SKM-1 (cell line): ENCODE results near the gene ATP1A1.

Experiments used
- DNase-seq: peaks from one replicate; lab custom pipeline; 2025; ENCODE audit not compliant: unreplicated experiment; lab: John Stamatoyannopoulos, UW

The ATP1A1 gene

GRCh38 chr1:116370181-116370580 lies 2.9 kb upstream of the ATP1A1 start:
- no peak for DNase-seq

- DNase-seq = no peak
These were observed 1.3 kb upstream of the ATP1A1 start for GRCh38 chr1:116371752-116372151.

- DNase-seq = no peak
These were observed 853 bp upstream of the ATP1A1 start for GRCh38 chr1:116372191-116372590.

DNA sequence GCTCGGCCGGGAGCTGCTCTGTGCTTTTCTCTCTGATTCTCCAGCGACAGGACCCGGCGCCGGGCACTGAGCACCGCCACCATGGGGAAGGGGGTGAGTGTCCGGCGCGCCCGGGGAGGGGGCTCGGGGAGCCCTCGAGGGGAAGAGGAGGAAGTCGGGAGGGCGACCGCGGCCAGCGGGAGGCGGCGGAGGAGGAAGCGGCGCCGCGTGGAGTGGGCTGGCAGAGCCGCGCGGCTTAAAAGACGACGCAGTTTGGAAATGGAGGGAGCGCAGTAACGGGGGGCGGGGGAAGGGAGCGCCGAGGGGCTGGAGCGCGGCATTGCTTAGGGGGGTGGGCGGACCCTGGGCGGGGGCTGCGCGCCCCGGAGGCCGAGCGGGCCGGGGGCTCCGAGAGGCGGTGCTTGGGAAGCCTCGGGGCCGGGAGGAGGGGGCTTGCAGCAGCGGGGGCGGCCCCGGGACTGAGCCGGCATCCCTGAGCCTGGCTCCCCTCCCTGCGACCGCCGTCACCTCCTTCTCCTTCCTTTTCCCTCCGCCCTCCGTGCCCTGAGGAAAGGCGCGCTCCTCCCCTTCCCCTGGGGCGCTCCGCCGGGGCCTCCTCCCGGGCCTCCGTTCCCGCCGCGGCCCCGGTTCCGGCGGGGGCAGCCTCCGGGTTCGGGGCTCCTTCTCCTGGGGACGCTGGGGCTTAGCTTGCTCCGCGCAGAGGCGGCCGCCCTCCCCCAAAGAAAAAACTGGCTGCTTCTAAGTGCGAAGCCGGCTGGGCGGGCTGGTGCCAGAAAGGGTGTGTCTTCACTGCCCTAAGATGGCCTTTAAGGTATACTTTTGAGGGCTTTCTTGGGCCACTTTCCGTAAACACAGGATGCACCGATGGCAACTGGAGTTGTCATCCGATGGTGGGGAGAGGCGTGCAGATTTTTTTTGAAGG lies 648 bp downstream of the ATP1A1 start:
- DNase-seq = peak; percentile 28

DNA sequence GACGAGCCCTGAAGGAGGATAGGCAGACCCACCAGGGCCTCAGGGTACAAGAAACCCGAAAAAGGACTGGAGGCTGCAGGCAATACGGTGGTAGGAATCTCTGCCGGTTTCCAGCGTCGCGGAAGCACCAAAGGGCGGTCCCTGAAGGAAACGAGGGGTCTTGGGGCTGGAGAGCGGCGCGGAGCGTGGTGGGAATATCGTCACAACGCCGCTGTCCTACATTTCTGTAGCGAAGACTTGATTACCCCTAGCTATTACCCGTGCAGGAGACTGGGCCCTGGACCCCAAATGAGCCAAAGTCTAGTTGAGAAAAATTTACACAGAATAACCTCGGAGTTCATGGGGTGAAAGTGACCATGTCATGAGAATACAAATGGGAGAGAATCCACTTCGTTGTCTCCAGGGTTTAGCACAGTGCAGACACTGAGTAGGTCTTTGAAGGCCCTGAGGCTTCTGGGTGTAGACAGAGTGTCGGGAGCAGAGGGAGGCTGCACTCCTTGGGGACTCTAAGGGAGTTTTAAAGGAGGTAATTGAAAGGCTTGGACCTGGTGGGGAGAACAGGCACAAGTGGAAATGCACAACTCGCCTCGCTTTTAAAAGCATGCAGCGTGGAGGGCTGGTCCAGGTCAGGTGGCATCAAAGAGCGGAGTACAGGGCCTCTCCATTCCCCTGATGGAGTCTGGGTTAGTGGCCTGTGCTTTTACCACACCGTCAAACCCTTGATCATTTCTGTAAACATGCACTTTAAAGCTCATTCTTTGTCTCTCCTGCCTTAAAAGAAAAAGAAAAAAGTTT lies 1.5 kb downstream of the ATP1A1 start:
- no peak for DNase-seq

DNA sequence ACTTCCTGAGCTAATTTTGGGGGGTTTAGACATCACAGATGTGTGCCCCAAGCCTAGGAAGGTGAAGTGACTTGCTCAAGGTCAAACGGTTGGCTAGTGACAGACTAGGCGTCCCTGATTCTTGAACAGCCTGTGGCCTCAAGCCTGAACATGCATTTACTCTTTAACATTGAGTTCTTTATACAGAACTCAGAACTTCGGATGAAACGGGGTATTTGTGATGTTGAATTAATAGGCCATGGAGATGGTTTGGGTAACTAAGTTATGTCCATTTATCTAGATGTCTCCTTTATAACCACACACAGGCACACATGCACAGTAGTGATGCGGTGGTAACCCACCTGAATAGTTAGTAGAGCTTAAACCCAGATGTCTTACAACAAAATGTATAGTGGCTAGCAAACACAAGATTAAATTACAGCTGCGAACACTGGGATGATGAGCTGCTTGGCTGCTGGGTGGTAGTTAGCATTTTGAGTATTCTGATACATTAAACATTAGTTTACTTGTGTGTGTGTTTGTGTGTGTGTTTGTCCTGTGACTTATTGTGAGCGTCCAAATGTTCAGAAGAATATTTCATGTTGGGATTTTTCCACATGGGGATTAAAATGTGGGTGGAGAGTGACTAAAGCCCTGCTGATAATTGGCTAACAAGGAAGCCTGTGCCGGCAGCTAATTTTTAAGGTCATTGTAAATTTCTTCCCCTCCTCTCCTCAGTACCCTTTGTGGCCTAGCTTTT lies 2.3 kb downstream of the ATP1A1 start:
- no peak for DNase-seq

DNA sequence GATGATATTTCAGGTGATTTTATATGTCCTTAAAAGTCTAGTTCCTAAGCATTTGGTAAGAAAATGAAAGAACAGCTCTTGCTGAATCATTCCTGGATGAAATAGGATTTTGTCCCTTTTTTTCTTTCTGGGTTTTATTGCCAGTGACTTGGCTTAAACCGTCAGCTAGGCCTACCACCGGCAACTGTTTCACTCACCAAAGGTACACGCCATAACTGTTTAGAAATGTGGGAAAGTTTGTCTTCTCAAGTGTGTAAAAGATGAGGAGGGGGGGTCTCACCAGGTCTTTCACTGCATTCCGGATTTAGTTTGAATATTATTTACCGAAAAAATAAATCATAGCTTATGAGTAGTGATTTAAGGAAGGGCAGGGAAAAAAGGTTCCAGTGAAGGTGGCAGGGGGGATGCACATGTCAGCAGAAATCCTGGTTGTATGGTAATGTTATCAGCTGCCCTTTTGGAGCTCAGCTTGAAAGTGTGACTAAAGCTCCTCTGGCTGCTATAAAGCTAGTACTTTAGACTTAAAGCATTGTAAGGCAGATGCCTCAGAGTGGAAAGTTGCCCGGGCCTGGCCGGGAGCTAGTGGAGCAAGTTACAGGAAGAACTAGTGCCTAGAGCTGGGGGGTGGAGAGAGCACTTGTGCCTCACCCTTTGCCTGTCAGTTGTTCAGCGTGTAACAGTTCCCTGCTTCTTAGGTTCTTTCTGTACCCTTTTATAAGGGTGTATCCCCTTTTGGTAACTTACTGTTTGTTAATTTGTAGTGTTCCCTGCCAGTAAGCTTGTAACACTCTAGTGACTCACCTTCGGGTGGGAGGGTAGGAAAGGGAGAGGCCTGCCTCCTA lies 3.1 kb downstream of the ATP1A1 start:
- no peak for DNase-seq

- DNase-seq = no peak
These were observed 3.7 kb downstream of the ATP1A1 start for GRCh38 chr1:116376729-116377086.

GRCh38 chr1:116377541-116378529 lies 4.8 kb downstream of the ATP1A1 start:
- DNase-seq = peak; percentile 65

DNA sequence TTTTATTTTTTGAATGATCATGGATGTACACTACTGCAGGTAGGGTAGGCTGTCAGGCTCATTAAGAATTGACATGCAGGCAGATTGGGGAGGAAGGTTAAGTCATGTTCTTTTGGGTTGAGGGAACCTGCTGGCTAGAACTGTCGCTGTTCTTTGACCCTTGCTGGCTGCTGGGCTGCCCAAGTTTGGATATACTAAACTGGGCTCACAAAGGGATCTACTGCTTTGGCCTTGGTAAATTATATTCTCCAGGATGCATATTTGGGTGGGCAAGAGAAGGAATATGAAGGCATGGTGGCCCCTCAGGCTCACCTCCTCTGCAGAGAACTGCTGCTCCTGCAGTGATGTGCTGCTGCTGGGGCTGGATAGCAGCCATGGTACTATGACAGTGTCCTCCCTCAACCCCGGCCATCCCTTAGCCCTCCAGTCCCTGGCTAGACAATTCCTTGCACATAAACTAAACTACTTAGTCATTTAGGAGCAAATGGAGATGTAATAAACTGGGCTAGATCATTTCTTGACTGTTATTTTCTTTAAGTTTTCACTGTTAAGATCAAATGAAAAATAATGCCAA lies 6.1 kb downstream of the ATP1A1 start:
- DNase-seq = no peak

DNA sequence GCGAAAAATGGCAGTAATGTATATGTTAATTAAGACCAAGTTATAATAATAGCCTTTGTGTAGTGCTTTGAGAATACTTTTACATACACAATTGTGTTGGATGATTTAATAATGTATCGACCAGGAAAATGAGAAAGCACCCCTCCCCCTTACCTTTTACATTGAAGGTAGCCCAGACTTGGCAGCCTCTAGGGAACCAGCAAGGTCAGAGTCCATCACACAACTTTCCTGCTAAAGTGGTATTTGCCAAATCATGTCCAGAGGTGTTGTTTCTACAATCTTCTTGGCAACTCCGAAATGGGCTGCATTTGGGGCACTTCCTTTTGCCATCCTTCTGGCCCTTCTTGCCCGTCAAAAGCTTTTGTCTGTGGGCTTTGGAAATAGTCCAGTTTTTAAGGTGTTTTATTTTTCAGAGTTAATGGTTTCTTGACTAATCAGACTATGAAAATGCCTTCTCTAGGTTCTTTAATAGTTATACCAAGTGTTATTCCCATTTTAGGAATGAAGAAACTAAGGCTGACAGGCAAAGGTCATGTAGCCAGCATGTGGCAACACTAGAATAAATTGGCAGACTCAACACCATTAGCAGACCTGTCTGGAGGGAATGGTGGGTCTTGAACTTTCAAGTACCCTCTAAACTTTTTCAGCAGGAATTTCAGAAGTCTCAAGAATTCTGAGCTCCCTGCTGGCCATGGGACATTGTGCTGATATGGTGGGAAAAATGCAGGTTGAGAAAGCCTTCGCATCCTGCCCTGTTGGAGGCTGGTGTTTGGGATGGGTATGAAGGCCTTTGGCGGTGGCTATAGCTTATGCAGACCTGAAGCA lies 6.8 kb downstream of the ATP1A1 start:
- DNase-seq = no peak

GRCh38 chr1:116380499-116381242 lies 7.6 kb downstream of the ATP1A1 start:
- DNase-seq = no peak

- DNase-seq = no peak
These were observed 9.3 kb downstream of the ATP1A1 start for GRCh38 chr1:116382321-116382720.

- no peak for DNase-seq
These were observed 9.9 kb downstream of the ATP1A1 start for GRCh38 chr1:116382857-116383483.

DNA sequence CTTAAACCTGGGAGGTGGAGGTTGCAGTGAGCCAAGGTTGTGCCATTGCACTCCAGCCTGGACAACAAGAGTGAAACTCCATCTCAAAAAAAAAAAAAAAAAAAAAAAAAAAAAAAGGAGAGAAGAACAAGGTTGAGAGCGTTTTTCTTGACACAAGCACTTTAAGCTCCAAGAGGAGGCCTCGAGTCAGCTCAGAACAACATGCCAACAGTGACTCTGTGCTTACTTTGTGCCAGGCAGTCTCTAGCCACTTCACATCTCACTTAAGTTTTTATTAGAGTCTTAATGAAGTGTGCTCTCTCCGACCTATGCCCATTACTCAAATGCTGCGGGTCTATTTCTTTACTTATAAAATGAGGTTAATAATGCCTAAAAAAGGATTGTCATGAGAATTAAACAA lies 13.0 kb downstream of the ATP1A1 start:
- no peak for DNase-seq

DNA sequence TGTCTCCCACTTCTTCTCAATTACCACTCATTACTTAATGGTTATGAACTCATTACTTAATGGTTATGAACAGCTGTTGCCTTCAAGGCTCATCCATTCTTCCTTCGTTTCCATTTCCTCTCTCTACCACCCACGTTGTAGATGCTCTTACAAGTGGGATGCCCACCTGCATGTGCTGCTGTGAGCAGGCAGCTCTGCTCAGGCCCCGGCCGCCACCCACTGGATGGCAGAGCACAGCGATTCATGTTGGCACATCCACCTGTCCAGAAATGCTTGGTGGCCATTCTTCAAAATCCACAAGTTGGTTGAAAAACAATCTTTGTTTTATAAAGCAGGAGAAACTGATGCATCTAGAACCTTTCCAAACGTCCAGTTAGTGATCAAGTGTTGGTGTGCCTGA lies 14.5 kb downstream of the ATP1A1 start:
- no peak for DNase-seq

DNA sequence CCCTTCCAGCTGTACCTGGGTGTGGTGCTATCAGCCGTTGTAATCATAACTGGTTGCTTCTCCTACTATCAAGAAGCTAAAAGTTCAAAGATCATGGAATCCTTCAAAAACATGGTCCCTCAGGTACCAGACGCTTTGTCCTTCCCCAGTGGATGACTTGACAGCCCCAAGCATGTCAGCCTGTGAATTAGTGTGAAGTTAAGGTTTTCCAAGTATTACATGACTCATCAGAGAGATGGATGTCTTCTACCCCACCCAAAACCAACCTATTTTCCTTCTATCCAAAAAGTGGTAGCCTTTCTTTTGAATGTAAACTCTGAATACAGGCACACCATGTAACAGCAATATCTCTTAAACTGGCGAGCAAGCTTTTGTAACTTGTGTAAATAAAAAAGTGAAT lies 15.1 kb downstream of the ATP1A1 start:
- no peak for DNase-seq
